Measurements from ENCODE around the gene MAMSTR. TPM values are rescaled to one million over a fixed set of nuclear protein-coding genes. Genes with fewer than 3 reads are reported as not detected.

The MAMSTR gene
- total and polyA plus RNA-seq, 9 donors = 1.3 to 17.1 (median 10.7) TPM

DNA sequence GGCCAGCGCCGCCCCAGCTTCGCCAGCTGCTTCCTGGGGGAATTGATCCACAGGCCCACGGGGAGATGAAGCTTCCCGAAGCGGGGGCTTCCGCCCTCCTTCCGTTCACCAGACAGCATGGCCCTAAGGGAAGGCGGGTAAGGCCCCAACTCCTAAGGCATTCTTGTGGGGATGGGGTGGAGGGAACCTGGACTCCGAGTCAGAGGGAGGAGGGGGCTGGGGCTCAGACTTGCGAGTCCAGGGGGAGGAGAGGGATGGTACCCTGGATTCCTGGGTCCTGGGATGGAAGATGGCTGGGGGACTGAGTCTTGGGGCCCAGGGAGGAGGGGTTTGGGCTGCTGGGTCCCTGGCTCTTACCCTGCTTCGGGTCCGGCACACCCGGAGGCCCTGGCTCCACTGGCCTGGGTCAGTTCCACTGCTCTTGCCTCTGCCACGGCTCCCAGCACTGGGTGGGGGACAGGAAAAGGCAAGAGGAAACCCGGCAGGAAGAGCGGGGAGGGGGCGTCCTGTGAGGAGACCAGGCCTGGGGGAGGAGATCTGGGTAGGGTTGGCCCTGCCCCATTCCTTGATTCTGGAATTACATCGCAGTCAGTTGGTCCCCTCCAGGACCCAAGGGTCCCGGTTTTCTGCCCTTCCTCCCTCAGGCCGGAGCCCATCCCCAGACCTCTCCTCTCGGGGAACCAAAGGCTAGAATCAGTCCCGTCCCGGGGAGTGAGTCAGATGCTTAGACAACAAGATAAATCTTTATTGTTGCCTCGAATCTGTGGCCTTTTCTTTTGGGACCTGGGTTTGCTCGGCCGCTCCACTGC, 20.8 kb upstream of the MAMSTR start, which contains the start of gene RASIP1:
TSS of gene RASIP1 (minus strand) at position 447 of the 809 bp plus-strand sequence. CDS start at position 119, 328 bp downstream.
- H3K9me3 ChIP-seq = no peaks in the 10 kb centered on the region
- H3K4me3 ChIP-seq = peak within 1 kb of the TSS; percentile 44
- no peaks in the 10 kb centered on the region for H3K36me3 ChIP-seq
- H3K27ac ChIP-seq = peak within 1 kb of the TSS in 1 of 2 donors; percentile 35
- WGBS, 3 donors = 68 to 78% (median 72%) methylated on average over 27 of the region's 27 CpGs
- intact Hi-C loops (cut with DNase I) = no loop called here
- peak in 2 of 5 donors; percentile 43 to 51 for DNase-seq
- TF ChIP-seq POLR2A (IDR thresholded peaks at IDR 0.05) (no peak), EP300 (IDR thresholded peaks at IDR 0.05) (no peak)
- TF ChIP-seq, protein P1, sequence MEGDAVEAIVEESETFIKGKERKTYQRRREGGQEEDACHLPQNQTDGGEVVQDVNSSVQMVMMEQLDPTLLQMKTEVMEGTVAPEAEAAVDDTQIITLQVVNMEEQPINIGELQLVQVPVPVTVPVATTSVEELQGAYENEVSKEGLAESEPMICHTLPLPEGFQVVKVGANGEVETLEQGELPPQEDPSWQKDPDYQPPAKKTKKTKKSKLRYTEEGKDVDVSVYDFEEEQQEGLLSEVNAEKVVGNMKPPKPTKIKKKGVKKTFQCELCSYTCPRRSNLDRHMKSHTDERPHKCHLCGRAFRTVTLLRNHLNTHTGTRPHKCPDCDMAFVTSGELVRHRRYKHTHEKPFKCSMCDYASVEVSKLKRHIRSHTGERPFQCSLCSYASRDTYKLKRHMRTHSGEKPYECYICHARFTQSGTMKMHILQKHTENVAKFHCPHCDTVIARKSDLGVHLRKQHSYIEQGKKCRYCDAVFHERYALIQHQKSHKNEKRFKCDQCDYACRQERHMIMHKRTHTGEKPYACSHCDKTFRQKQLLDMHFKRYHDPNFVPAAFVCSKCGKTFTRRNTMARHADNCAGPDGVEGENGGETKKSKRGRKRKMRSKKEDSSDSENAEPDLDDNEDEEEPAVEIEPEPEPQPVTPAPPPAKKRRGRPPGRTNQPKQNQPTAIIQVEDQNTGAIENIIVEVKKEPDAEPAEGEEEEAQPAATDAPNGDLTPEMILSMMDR (IDR thresholded peaks at IDR 0.05) = no peak
- no peaks in the 10 kb centered on the region for H3K27me3 ChIP-seq
- H3K4me1 ChIP-seq (ENCODE audit: insufficient read depth) = no peaks in the 10 kb centered on the region

DNA sequence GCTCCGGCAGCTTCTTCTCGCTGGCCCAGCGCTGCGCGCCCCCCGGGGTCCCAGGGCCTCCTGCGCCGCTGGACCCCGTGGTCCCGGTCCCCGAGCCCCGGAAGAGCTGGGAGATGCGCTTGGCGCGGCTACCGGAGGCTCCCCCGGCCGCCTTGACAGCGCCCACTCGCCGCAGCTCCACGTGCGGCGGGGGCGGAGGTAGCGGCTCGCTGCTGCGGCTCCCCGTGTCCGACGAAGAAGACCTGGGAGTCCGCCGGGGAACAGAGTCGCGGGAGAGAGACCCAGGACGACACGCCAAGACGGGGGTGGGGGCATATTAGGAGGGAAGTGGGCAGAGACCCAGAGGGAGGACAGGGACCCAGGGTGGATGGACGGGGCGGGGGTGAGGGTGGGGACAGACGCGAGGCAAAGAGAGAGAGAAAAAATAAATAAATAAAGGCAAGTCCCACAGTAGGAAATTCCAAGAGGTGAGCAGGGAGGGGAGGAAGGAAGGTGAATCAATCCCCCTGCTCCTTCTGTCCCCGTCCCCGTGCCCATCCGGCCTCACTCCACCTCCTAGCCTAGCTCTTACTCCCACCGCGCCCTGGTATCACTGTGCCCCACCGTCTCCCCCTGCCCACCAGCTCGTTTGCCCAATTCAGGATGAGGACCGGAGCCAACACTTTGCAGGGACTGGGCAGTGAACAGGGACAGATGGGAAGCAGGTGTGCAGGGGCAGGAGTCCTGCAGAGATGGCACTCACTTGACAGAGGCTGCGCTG, 20.1 kb upstream of the MAMSTR start:
- WGBS, 3 donors = 14 to 18% (median 15%) methylated on average over 38 to 51 of the region's 51 CpGs
- H3K27ac ChIP-seq = peak overlapping the region in 1 of 2 donors; percentile 35
- peak in 1 of 5 donors; percentile 43 for DNase-seq
- no peaks in the 10 kb centered on the region for H3K4me1 ChIP-seq (ENCODE audit: insufficient read depth)
- H3K36me3 ChIP-seq = no peaks in the 10 kb centered on the region
- TF ChIP-seq, protein P1 (IDR thresholded peaks at IDR 0.05) = no peak
- TF ChIP-seq EP300 (IDR thresholded peaks at IDR 0.05) = no peak
- no peak for TF ChIP-seq POLR2A (IDR thresholded peaks at IDR 0.05)
- intact Hi-C loops (cut with DNase I) = loop anchor here in 3 of 4 donors (2.0 to 5.0 kb wide), 3 partner anchors 62 to 92 kb away; partner anchors contain the start of gene CA11 (in 1 of the 3)
- H3K27me3 ChIP-seq = no peaks in the 10 kb centered on the region
- peak overlapping the region; percentile 44 for H3K4me3 ChIP-seq
- no peaks in the 10 kb centered on the region for H3K9me3 ChIP-seq

DNA sequence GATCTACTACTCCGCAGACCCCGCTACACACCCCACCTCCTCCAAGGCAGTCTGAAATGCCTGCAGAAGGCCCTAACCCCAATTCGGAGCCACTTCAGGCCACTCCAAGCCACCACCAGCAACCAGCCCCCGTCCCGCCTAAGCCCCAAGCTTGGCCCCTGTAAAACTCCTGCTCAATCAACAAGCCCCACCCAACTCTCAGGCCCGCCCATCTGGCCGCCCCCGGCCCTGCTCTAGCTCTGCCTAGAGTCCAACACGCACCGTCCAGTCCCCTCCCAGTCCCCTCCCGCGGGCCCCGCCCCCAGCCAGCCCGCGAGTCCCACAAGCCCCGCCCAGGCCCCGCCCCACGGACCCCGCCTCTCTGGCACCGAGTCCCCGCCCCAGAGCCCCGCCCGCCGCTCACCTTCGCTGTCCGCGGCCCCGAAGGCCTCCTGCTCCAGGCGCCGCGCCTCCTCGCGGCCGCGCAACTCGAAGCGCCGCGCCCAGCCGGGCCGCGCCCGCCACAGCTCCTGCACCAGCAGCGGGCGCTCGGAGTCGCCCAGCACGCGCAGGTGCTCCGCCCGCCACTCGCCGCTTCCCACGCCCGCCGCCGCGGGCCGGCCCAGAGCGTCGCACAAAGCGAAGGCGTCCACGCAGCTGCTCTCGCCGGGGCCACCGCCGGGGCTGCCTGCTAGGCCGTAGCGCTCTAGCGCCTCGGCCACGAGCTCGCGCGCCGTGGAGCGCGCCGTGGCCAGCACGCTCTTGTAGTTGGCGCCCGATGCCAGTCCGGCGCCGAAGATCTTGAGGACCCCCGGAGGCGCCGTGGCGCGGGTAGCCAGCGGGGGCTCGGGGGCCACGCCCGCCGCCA, 19.3 kb upstream of the MAMSTR start:
- H3K4me3 ChIP-seq = peak overlapping the region; percentile 44
- peak; percentile 93 to 96 (median 94) for DNase-seq
- H3K27ac ChIP-seq = peak overlapping the region; percentile 35 to 36
- H3K9me3 ChIP-seq = no peaks in the 10 kb centered on the region
- intact Hi-C loops (cut with DNase I) = loop anchor here in 3 of 4 donors (2.0 to 5.0 kb wide), 3 partner anchors 61 to 91 kb away; partner anchors contain the start of gene CA11 (in 1 of the 3)
- TF ChIP-seq POLR2A (IDR thresholded peaks at IDR 0.05) (peak; percentile 19), EP300 (IDR thresholded peaks at IDR 0.05) (no peak)
- TF ChIP-seq, protein P1 (IDR thresholded peaks at IDR 0.05) = peak; percentile 13 to 74 (median 66)
- no peaks in the 10 kb centered on the region for H3K4me1 ChIP-seq (ENCODE audit: insufficient read depth)
- 1 to 2% (median 1%) methylated on average over 47 to 94 of the region's 96 CpGs for WGBS, 3 donors
- H3K27me3 ChIP-seq = no peaks in the 10 kb centered on the region
- no peaks in the 10 kb centered on the region for H3K36me3 ChIP-seq

Measured in ovary (tissue), 9 donors.